PC-9 (cell line): ENCODE measurements around the gene SLX4IP.

Experiments
- EZH2 ChIP-seq: fragments of 200-600 bp; sonication (generic); IDR thresholded peaks from 2 replicates; pipeline ENCODE4 v1.8.0; 2017; ENCODE audit warnings: antibody characterized with exemption, low read depth
- TF ChIP-seq, protein P1 (sequence below): fragments of 200-600 bp; sonication (generic); conservative IDR thresholded peaks from 2 replicates; pipeline ENCODE4 v1.6.1; 2017; ENCODE audit warnings: mixed run types, antibody characterized with exemption, mild to moderate bottlenecking, moderate library complexity

- TF ChIP-seq, protein P1, sequence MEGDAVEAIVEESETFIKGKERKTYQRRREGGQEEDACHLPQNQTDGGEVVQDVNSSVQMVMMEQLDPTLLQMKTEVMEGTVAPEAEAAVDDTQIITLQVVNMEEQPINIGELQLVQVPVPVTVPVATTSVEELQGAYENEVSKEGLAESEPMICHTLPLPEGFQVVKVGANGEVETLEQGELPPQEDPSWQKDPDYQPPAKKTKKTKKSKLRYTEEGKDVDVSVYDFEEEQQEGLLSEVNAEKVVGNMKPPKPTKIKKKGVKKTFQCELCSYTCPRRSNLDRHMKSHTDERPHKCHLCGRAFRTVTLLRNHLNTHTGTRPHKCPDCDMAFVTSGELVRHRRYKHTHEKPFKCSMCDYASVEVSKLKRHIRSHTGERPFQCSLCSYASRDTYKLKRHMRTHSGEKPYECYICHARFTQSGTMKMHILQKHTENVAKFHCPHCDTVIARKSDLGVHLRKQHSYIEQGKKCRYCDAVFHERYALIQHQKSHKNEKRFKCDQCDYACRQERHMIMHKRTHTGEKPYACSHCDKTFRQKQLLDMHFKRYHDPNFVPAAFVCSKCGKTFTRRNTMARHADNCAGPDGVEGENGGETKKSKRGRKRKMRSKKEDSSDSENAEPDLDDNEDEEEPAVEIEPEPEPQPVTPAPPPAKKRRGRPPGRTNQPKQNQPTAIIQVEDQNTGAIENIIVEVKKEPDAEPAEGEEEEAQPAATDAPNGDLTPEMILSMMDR = no peak
- no peak for TF ChIP-seq EZH2
Observed at GRCh38 chr20:10404959-10405530, 30.1 kb upstream of the SLX4IP start.
